Choroid plexus epithelial cell (primary cell): ENCODE data around the gene HNRNPF.
A peak's percentile ranks its signal among the peaks of the same experiment; 100 is the strongest.
"Not testable (repeated sequence)": the region's sequence is repeated elsewhere in the genome, so short reads cannot be mapped to it uniquely, and the experiment has no call there.

Experiments
- DNase-seq: peaks from one replicate; pipeline ENCODE4 v3.0.0-alpha.2; 2010; ENCODE audit warnings: low read depth
- H3K4me3 ChIP-seq: 2 replicates; pipeline ENCODE4 v1.5.1; 2011; ENCODE audit warnings: low read depth, mild to moderate bottlenecking, control low read depth, low read length, moderate library complexity
- CTCF ChIP-seq: conservative IDR thresholded peaks from 2 replicates; pipeline ENCODE4 v1.5.1; 2011; ENCODE audit warnings: low read depth, mild to moderate bottlenecking, control low read depth, inconsistent platforms, low read length, moderate library complexity

HNRNPF gene

GRCh38 chr10:43427166-43427825 lies 18.3 kb upstream of the HNRNPF start:
- no peak overlapping the region for H3K4me3 ChIP-seq
- no peak for DNase-seq
- no peak for TF ChIP-seq CTCF

- DNase-seq, H3K4me3 ChIP-seq: not testable (repeated sequence)
Observed at GRCh38 chr10:43426476-43426875, 17.5 kb upstream of the HNRNPF start.

- no peak overlapping the region for H3K4me3 ChIP-seq
- DNase-seq, result no peak
- TF ChIP-seq CTCF, result no peak
Observed at GRCh38 chr10:43424416-43424815, 15.4 kb upstream of the HNRNPF start.

- not testable (repeated sequence) for H3K4me3 ChIP-seq, DNase-seq
Observed at GRCh38 chr10:43421944-43422343, 13.0 kb upstream of the HNRNPF start.

- no peak for DNase-seq
- H3K4me3 ChIP-seq, result no peak overlapping the region
Observed at GRCh38 chr10:43421519-43421918, 12.5 kb upstream of the HNRNPF start.

GRCh38 chr10:43421201-43421507 lies 12.2 kb upstream of the HNRNPF start:
- peak overlapping the region; percentile 61 for H3K4me3 ChIP-seq
- no peak for TF ChIP-seq CTCF
- DNase-seq, result no peak

More at GRCh38 chr10:43421519-43421918, 12.5 kb upstream of the HNRNPF start:
- no peak for TF ChIP-seq CTCF

DNA sequence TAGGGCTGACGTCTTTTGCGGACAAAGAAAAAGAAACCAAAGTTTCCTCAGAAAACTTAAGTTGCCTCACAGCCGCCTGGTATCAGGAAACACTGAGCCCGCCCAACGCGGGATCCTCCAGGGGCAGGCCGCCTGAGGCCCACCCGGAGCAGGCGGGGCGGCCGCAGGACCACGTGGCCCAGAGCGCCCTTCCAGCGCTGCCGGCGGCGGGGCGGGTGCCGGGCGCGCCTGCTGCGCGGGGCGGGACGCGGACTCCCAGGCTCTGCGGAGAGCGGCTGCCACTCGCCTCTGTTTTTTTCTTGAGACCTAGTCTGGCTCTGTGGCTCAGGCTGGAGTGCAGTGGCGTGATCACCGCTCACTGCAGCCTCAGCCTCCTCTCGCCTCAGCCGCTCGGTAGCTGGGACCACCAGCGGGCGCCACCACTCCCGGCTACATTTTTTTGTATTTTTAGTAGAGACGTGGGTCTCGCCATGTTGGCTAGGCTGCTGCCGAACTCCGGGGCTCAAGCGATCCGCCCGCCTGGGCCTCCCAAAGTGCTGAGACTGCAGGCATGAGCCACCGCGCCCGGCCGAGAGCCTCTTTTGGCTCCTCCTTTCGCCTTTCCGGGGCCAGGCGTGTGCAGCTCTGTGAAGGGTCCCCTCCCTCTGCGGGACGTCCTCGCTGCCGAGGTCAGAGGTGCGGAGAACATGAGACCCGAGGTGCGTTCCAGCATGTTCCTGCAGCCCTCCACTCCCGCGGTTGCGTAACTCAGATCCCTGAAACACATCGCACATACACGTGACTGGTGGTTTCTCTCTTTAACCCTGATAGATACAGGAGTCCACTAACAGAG lies 11.6 kb upstream of the HNRNPF start:
- TF ChIP-seq CTCF, result peak; percentile 32
- peak; percentile 95 for DNase-seq
- H3K4me3 ChIP-seq, result peak overlapping the region; percentile 61

DNA sequence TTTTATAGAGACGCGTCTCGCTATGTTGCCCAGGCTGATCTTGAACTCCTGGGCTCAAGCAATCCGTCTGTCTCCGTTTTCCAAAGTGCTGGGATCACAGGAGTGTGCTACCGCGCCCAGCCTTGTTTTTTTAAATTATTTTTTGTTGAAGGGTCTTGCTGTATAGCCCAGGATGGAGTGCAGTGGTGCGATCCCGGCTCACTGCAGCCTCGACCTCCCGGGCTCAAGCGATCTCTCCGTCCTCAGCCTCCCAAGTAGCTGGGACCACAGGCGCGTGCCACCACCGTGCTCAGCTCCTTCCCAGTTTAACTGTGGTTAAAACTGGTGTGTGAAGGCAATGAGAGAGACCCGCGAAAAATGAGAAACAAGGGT lies 11.0 kb upstream of the HNRNPF start:
- TF ChIP-seq CTCF, result no peak
- DNase-seq, result no peak
- H3K4me3 ChIP-seq, result peak overlapping the region; percentile 61
